Measurements from ENCODE around the gene DDIT4.

GRCh38 chr10:72228318-72228751 is 45.4 kb upstream of the DDIT4 start:
- TF ChIP-seq ZNF24 (IDR thresholded peaks at IDR 0.05) (no peak), POLR2A (conservative IDR thresholded peaks at IDR 0.05) (no peak), EGR1 (conservative IDR thresholded peaks at IDR 0.05) (no peak), CREB3L1 (IDR thresholded peaks at IDR 0.05; ENCODE audit: borderline replicate concordance, low read depth) (no peak), CTCF (IDR thresholded peaks at IDR 0.05 in 2 of 3, conservative IDR thresholded peaks at IDR 0.05 in 1 of 3; ENCODE audit: insufficient read depth in 2 of 3, low read depth in 1 of 3, low read length in 3 of 3) (no peak), RCOR1 (IDR thresholded peaks at IDR 0.05; ENCODE audit: borderline replicate concordance in 1 of 2, low read depth in 2 of 2, low read length in 2 of 2) (no peak), POLR2AphosphoS5 (IDR thresholded peaks at IDR 0.05; ENCODE audit: control insufficient read depth, insufficient read depth, low read depth, low read length) (no peak), CEBPB (tag; IDR thresholded peaks at IDR 0.05) (no peak), THAP7 (CRISPR knock-in tag; IDR thresholded peaks at IDR 0.05) (no peak), ATF3 (IDR thresholded peaks at IDR 0.05) (no peak), ATF3 (CRISPR knock-in tag; conservative IDR thresholded peaks at IDR 0.05) (no peak)
